Natural killer cell treated with Interleukin-12 subunit alpha and Interleukin-12 subunit beta and Interleukin-15 and Interleukin-18, amount 100 ng/mL, for 72 hours (primary cell): Measurements from ENCODE around the gene ZBTB44. TPM values are rescaled to one million over a fixed set of nuclear protein-coding genes. Genes with fewer than 3 reads are reported as not detected.

Experiments
- ATAC-seq, 2 donors: fragments of 150-1000 bp; cut with Tn5 transposase in 1 of 2; sonication (Bioruptor Pico), chemical (Tn5 transposase) in 1 of 2; 2 replicates each; pipeline ENCODE4 v1.10.0; 2021
- DNase-seq: peaks from one replicate; pipeline ENCODE4 v3.0.0; 2022; ENCODE audit warnings: low spot score
- H3K27ac Mint-ChIP-seq, 2 donors: 1 replicate in 1 of 2; 2 replicates in 1 of 2; pipeline ENCODE4 v1.8.0; 2022; ENCODE audit warnings: mixed read lengths in 2 of 2, mild to moderate bottlenecking in 1 of 2, moderate library complexity in 1 of 2
- H3K27me3 Mint-ChIP-seq, 2 donors: 1 replicate in 1 of 2; 2 replicates in 1 of 2; pipeline ENCODE4 v1.8.0; 2022; ENCODE audit warnings: mixed read lengths in 2 of 2
- H3K36me3 Mint-ChIP-seq: one replicate; pipeline ENCODE4 v1.8.0; 2022; ENCODE audit warnings: mixed read lengths
- H3K4me1 Mint-ChIP-seq, 2 donors: 1 replicate in 1 of 2; 2 replicates in 1 of 2; pipeline ENCODE4 v1.8.0; 2022; ENCODE audit warnings: low read depth in 2 of 2, mixed read lengths in 2 of 2, mild to moderate bottlenecking in 1 of 2
- H3K4me3 Mint-ChIP-seq: one replicate; pipeline ENCODE4 v1.8.0; 2022; ENCODE audit warnings: mixed read lengths
- H3K9me3 Mint-ChIP-seq: 2 replicates; pipeline ENCODE4 v1.8.0; 2022; ENCODE audit warnings: mixed read lengths
- total RNA-seq, 2 donors: library from RNA; stranded (reverse); gene quantifications; one replicate each; pipeline ENCODE4 v1.2.3, GENCODE V29; 2022

Gene ZBTB44
- total RNA-seq, 2 donors from 2014 or later: 28.5 to 48.5 TPM

- H3K36me3 Mint-ChIP-seq: peaks cover 21% of the 10 kb centered on the region
- H3K4me1 Mint-ChIP-seq: peaks cover 0 to 8% of the 10 kb centered on the region in 2 donors
- H3K4me3 Mint-ChIP-seq: no peak overlapping the region
- no peaks in the 10 kb centered on the region for H3K27me3 Mint-ChIP-seq
- DNase-seq: no peak
- ATAC-seq: no peak
- no peak overlapping the region for H3K27ac Mint-ChIP-seq
- H3K9me3 Mint-ChIP-seq: peaks cover 5% of the 10 kb centered on the region
These were observed 9.0 kb upstream of the ZBTB44 start for GRCh38 chr11:130323452-130324450.

- ATAC-seq: no peak
- Mint-ChIP-seq H3K27me3 (no peaks in the 10 kb centered on the region), H3K4me3 (no peak overlapping the region), H3K27ac (no peak overlapping the region), H3K9me3 (peaks cover 5% of the 10 kb centered on the region), H3K36me3 (peaks cover 12% of the 10 kb centered on the region), H3K4me1 (no peaks in the 10 kb centered on the region)
- DNase-seq: no peak
These were observed 7.4 kb upstream of the ZBTB44 start for GRCh38 chr11:130322126-130322525.

- H3K4me1 Mint-ChIP-seq: peaks cover 15 to 16% of the 10 kb centered on the region in 2 donors
- H3K4me3 Mint-ChIP-seq: no peak overlapping the region
- H3K36me3 Mint-ChIP-seq: peaks cover 12% of the 10 kb centered on the region
- H3K9me3 Mint-ChIP-seq: peaks cover 5% of the 10 kb centered on the region
- ATAC-seq (no peak), DNase-seq (no peak)
- H3K27ac Mint-ChIP-seq: no peak overlapping the region
- no peaks in the 10 kb centered on the region for H3K27me3 Mint-ChIP-seq
These were observed 3.4 kb upstream of the ZBTB44 start for GRCh38 chr11:130318031-130318673.

GRCh38 chr11:130315354-130315970 lies 745 bp upstream of the ZBTB44 start:
- H3K27ac Mint-ChIP-seq: peak overlapping the region; percentile 94 to 95
- H3K9me3 Mint-ChIP-seq: no peaks in the 10 kb centered on the region
- H3K36me3 Mint-ChIP-seq: no peaks in the 10 kb centered on the region
- DNase-seq (peak; percentile 73), ATAC-seq (peak; percentile 61 to 73)
- H3K27me3 Mint-ChIP-seq: no peaks in the 10 kb centered on the region
- H3K4me3 Mint-ChIP-seq: peak overlapping the region; percentile 98
- peaks cover 27 to 31% of the 10 kb centered on the region in 2 donors for H3K4me1 Mint-ChIP-seq

- no peaks in the 10 kb centered on the region for H3K9me3 Mint-ChIP-seq
- no peaks in the 10 kb centered on the region for H3K36me3 Mint-ChIP-seq
- H3K4me1 Mint-ChIP-seq: peaks cover 30 to 34% of the 10 kb centered on the region in 2 donors
- peak; percentile 72 for DNase-seq
- H3K27ac Mint-ChIP-seq: peak overlapping the region; percentile 91 to 92
- H3K27me3 Mint-ChIP-seq: no peaks in the 10 kb centered on the region
- ATAC-seq: peak; percentile 78 to 85
- H3K4me3 Mint-ChIP-seq: peak overlapping the region; percentile 98
These were observed 450 bp downstream of the ZBTB44 start for GRCh38 chr11:130314184-130314749.

GRCh38 chr11:130313383-130314183 lies 1.1 kb downstream of the ZBTB44 start:
- H3K9me3 Mint-ChIP-seq: no peaks in the 10 kb centered on the region
- no peaks in the 10 kb centered on the region for H3K27me3 Mint-ChIP-seq
- peak overlapping the region; percentile 91 to 92 for H3K27ac Mint-ChIP-seq
- peaks cover 34 to 40% of the 10 kb centered on the region in 2 donors for H3K4me1 Mint-ChIP-seq
- no peak for DNase-seq
- H3K4me3 Mint-ChIP-seq: peak overlapping the region; percentile 98
- no peak for ATAC-seq
- H3K36me3 Mint-ChIP-seq: no peaks in the 10 kb centered on the region

- ATAC-seq (no peak), DNase-seq (no peak)
- H3K4me1 Mint-ChIP-seq: peaks cover 38 to 47% of the 10 kb centered on the region in 2 donors
- H3K27ac Mint-ChIP-seq: peak overlapping the region; percentile 91 to 92
- no peaks in the 10 kb centered on the region for H3K27me3 Mint-ChIP-seq
- H3K9me3 Mint-ChIP-seq: no peaks in the 10 kb centered on the region
- no peaks in the 10 kb centered on the region for H3K36me3 Mint-ChIP-seq
- peak overlapping the region; percentile 98 for H3K4me3 Mint-ChIP-seq
These were observed 2.7 kb downstream of the ZBTB44 start for GRCh38 chr11:130312046-130312445.

GRCh38 chr11:130310622-130311021 lies 4.1 kb downstream of the ZBTB44 start:
- no peaks in the 10 kb centered on the region for H3K27me3 Mint-ChIP-seq
- no peaks in the 10 kb centered on the region for H3K9me3 Mint-ChIP-seq
- no peak overlapping the region for H3K4me3 Mint-ChIP-seq
- DNase-seq: no peak
- ATAC-seq: no peak
- H3K36me3 Mint-ChIP-seq: peaks cover 5% of the 10 kb centered on the region
- H3K27ac Mint-ChIP-seq: no peak overlapping the region
- peaks cover 43 to 53% of the 10 kb centered on the region in 2 donors for H3K4me1 Mint-ChIP-seq

GRCh38 chr11:130308886-130309285 lies 5.8 kb downstream of the ZBTB44 start:
- H3K9me3 Mint-ChIP-seq: peaks cover 10% of the 10 kb centered on the region
- H3K4me1 Mint-ChIP-seq: peaks cover 44 to 61% of the 10 kb centered on the region in 2 donors
- peaks cover 17% of the 10 kb centered on the region for H3K36me3 Mint-ChIP-seq
- ATAC-seq (no peak), DNase-seq (no peak)
- H3K27ac Mint-ChIP-seq: peak overlapping the region in 1 of 2 donors; percentile 19
- no peak overlapping the region for H3K4me3 Mint-ChIP-seq
- no peaks in the 10 kb centered on the region for H3K27me3 Mint-ChIP-seq

GRCh38 chr11:130308059-130308458 lies 6.7 kb downstream of the ZBTB44 start:
- Mint-ChIP-seq H3K27ac (peak overlapping the region; percentile 4 to 19), H3K27me3 (no peaks in the 10 kb centered on the region), H3K4me3 (no peak overlapping the region), H3K9me3 (peaks cover 10% of the 10 kb centered on the region), H3K4me1 (peaks cover 37 to 54% of the 10 kb centered on the region in 2 donors), H3K36me3 (peaks cover 17% of the 10 kb centered on the region)
- no peak for DNase-seq
- ATAC-seq: peak in 1 of 2 donors; percentile 53

- no peak for ATAC-seq
- Mint-ChIP-seq H3K4me1 (peaks cover 45 to 67% of the 10 kb centered on the region in 2 donors), H3K27me3 (no peaks in the 10 kb centered on the region), H3K36me3 (peaks cover 17% of the 10 kb centered on the region), H3K27ac (peak overlapping the region in 1 of 2 donors; percentile 44), H3K4me3 (peak overlapping the region; percentile 3), H3K9me3 (peaks cover 10% of the 10 kb centered on the region)
- no peak for DNase-seq
These were observed 10.1 kb downstream of the ZBTB44 start for GRCh38 chr11:130304651-130305050.

GRCh38 chr11:130301002-130301401 lies 13.7 kb downstream of the ZBTB44 start:
- Mint-ChIP-seq H3K4me1 (peaks cover 36 to 53% of the 10 kb centered on the region in 2 donors), H3K27me3 (no peaks in the 10 kb centered on the region), H3K4me3 (no peak overlapping the region), H3K9me3 (peaks cover 10% of the 10 kb centered on the region), H3K36me3 (peaks cover 12% of the 10 kb centered on the region), H3K27ac (peak overlapping the region in 1 of 2 donors; percentile 15)
- DNase-seq (no peak), ATAC-seq (no peak)

GRCh38 chr11:130300567-130300966 lies 14.2 kb downstream of the ZBTB44 start:
- Mint-ChIP-seq H3K9me3 (peaks cover 10% of the 10 kb centered on the region), H3K27ac (peak overlapping the region in 1 of 2 donors; percentile 15), H3K36me3 (peaks cover 11% of the 10 kb centered on the region), H3K4me1 (peaks cover 34 to 51% of the 10 kb centered on the region in 2 donors), H3K27me3 (no peaks in the 10 kb centered on the region), H3K4me3 (no peak overlapping the region)
- DNase-seq (no peak), ATAC-seq (no peak)
